Activated CD4-positive, alpha-beta T cell treated with anti-CD3 and anti-CD28 coated beads for 48 hours (primary cell): ENCODE measurements around the gene IL17RD.

Source experiments
- DNase-seq: peaks from one replicate; pipeline ENCODE4 v3.0.0-alpha.2; 2020

The IL17RD gene

DNA sequence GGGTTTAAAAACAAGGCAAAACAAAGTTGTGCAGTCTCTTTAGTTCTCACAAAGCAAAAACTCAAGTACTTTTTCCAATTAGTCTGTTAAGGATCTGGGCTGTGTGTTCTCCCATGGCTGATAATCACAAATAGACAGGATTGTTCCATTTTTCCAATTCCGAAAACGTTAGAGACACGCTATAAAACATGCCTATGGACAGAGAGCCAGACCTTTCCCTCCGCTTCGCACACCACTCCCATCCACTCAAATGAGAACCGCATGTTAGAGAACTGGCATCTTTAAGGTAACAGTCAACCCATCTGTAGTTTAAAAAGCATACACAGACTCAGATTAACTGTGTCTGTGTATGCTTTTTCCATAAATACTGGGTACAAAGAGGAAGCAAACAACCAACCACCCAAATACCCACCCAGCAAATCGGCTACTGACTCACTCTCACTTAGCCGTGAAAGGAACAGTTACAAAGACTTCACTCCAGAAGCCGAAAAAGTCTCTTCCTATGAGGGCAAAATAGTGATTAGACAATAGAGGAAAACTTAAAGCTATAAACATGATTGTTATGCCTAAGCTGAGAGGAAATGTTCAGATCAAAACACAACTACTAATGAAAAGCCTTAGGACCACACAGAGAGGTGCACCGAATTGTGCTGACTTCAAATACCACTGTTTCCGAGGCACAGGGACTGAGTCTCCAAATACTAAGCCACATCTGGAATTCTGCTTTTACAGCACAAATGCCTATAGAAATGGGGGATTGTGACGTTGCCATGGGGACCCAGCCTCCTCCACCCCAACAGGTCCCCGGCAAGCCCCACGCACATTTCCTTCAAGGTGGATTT, 36.1 kb downstream of the IL17RD start:
- DNase-seq: no peak

DNA sequence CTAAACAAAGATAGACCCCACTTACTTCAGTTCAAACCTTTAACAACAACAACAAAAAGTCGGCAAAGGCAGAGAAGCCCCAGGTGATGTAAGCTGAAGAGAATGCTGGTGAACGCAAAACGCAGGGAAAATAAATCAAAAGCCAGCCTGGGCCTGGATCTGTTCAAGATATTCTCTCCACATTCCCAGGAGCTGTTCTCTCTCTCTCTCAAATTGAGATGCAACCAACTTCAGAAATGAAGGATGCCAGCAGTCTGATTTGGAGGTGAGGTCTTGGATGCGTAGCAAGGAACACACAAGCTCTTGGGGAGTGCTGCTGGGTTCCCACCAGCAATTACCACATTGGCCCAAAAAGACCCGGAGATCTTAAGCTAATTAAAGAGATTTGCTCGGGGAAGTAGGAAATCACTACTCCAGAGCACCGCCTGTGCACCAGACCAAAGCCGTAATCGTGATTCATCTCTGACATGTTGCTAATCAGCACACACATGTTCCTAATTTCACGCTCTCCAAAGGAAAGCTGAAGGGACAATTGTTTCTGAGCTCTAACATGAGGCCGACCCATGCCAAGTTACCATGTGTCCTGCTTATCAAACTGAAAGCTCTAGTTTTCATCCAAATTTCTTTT, 37.1 kb downstream of the IL17RD start:
- no peak for DNase-seq

DNA sequence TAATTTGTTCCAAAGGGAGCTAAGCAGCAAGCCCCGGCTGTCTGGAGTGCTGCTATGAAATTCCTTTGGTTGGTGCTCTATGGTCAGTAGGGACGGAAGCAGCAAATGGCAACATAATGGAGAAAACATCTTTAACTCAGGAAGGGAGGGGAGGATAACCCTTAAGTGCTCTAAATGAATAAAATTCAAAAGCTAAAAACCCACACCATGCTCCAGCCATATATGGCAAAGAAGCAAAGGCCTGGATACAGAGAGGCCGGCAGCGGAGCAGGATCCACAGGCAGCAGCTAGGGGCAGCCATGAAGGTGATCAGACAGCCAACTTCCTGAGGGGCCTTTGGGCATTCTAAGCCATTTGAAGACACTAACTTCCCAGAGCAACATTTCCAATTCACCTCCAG, 38.9 kb downstream of the IL17RD start:
- DNase-seq: no peak

DNA sequence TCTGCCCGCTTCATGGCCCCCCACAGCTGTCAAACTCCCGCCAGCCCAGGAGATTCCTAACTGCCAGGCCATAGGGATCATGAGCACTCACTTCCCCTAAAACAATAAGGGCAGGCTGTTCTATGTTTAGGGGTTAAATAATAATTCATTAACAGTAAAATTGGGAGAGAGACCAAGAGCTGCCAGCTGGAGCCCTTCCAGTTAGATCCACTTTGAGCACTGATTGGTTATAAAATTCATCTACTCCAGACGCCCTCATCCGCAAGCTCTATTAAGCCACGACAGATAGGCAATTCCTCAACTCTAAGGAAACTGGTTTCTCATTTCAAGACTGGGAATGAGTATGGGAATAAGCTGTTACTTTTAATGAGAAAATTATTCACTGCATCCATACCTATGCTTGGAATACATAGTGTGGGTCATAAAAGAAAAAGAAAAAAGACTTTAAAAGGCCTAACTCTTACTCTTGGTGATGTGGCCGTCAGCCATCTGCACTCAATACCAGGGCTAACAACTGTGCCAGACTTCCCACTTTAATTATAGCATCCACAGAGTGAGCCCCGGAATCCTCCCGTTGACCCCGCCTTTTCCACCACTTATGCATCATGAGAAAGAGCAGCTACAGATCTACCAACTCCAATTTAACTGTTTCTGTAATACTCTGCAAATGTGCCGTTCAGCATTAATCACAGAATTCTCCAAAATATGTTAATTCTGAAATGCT, 44.5 kb downstream of the IL17RD start:
- no peak for DNase-seq

DNA sequence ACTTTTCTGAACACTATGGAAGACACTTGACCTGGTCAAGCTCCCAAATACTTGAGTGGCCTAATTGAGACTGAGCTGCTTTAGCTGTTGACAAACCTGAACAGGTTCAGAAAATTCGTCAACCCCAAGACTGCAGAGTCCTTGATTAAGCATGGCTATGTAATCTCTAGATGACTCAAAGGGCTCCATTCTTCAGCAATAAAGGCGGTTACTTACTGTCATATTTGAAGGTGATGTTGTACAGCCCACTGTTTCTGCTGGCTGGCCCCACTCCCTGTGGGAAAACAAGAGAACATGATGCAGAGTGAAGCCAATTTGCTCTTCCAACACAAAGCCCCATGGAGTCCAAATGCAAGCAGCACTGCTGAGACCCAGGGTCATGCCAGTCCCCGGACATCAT, 45.1 kb downstream of the IL17RD start:
- no peak for DNase-seq

DNA sequence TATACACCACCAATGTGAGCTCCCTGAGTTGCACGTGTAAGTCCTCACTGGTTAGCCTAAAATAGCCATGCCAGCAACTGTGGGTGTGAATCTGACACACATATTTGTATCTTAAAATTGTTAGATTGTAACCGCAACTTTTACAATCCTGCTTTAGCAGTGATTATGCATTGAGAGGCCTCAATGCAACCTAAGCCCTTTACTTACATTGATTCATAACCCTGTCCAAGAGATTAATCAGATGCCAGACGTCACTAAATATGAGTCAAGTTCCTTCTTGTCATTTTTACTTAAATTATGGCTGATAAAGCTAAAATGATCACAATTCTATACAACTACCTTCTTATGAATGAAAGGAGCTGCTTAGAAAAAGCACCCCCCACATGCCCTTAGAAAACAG, 46.9 kb downstream of the IL17RD start:
- DNase-seq: no peak

DNA sequence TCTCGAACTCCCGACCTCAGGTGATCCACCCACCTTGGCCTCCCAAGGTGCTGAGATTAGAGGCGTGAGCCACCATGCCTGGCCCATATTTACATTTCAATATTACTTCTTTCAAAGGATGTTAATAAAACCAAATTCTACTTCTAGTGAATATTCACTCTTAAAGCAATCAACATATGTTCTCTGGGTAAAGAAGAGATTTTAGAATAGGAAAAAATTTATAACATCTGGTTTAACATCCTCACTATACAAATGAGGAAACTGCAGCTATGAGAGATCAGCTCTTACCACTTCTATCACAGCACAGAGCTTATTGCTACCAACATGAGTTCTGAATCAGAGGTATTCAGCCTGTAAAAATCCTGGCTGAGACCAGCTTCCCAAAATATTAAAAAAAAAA, 48.7 kb downstream of the IL17RD start:
- DNase-seq: no peak

DNA sequence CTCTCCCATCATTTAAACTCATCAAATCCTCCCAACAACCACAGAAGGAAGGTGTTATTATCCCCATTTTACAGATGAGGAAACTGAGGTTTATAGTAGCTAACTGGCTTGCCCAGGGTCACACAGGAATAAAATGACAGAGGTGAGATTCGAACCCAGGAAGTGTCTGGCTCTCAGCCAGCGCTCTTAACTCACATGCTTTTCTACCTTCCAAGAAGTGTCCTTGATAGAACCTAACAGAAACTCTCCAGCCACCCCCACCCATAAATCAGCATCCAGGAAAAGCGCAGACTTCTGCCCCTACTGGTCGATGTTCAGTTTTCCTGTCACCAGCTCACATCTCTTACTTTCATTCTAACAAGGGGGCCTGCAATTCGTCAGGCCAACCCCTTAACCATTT, 52.9 kb downstream of the IL17RD start:
- no peak for DNase-seq

DNA sequence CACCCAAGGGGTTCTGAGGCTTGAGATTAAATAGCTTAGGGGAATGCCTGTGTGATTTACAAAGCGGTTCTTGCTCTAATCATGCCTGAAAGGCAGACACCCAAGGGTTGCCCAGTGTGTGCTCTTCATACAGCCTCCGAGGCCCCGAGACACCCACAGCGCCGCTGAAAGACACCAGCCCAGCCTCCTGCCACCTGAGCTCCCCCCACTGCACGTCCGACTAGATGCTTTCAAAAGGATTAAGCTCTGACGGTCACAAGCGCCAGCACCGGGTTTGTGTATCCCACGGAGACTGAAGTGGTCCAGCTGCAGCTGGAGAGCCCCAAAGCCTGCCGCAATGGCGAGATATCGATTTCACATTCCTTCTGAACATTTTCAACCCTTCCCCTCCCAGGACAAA, 54.4 kb downstream of the IL17RD start:
- DNase-seq: no peak

DNA sequence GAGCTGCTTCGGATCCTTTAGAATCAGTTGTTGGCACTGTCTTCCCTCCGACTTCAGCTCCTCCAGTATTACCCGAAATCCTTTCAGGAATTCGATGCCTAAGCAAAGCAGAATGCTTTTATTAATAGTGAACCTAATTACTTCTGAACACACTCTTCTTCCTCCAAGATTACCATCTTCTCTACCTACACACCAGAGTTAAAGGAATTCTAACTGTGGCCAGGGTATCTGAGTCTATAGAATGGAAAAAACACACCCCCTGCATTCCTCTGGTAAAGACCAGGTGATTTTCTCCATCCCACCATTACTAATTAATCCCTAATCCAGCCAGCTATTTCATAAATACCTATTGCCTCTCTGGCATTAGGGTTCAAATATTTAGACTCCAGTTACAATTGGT, 54.9 kb downstream of the IL17RD start:
- DNase-seq: no peak

DNA sequence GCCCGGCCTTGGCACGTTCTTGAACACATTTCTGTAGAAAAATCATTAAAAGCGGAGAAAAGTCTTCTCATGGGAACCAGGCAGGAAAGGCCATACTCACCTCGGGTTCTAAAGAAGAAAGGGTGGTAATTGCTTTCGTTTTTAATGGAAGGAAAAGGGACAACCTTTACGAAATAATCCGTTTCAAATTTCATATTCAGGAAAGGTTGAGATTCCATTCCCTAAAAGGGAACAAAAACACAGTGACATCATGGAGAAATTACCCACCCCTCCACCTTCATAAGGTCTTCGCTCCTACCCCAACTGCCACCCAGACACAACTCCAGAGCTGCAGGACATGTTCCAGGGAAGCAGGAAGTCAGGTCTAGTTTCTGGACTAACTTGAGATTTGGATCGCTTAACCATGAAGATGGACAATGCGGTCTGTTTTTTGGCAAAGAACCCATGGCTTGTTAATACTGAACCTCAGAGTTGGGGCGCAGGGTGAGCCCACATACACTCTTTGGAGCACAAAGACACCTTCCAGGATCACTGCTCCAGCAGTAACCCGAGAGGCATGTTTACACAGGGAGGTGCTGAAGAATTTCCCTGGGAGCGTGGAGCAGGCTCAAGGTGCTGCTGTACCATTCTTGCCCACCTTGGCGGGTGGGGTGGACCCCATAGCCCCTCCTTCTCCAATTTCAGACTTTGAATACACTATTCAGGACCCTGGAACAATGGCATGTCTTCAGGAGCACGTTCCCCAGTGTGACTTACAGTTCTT, 55.5 kb downstream of the IL17RD start:
- no peak for DNase-seq

DNA sequence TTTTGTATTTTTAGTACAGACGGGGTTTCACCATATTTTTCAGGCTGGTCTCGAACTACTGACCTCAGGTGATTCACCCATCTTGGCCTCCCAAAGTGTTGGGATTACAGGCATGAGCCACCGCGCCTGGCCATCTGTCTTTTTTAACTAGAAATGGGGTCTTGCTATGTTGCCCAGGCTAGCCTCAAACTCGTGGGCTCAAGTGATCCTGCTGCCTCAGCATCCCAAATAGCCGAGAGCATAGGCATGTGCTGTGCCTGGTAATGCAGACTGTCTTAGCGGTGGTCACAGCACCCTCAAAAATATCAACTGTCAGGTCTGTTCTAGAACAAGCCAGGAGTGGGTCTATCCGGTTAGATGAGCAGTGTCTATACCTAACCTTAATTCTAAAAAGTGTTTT, 56.5 kb downstream of the IL17RD start:
- DNase-seq: no peak

DNA sequence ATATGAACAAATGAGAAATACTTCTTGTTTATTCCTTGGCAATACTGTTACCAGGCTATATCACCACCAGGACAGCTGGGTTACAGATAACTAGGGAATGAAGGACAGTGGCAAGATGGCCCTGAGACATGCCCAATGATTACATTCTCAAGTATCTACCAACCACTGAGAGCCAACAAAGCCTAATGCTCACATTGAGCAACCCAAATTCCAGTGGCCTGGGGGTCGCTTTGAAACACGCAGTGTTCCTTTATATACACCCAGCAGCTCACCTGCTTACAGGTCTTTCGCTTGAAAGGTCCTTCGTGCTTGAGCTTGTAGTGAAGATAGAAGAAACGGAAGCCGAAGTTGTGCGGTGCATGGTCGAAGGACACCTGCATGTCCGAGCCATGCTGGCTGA, 59.6 kb downstream of the IL17RD start:
- DNase-seq: no peak

DNA sequence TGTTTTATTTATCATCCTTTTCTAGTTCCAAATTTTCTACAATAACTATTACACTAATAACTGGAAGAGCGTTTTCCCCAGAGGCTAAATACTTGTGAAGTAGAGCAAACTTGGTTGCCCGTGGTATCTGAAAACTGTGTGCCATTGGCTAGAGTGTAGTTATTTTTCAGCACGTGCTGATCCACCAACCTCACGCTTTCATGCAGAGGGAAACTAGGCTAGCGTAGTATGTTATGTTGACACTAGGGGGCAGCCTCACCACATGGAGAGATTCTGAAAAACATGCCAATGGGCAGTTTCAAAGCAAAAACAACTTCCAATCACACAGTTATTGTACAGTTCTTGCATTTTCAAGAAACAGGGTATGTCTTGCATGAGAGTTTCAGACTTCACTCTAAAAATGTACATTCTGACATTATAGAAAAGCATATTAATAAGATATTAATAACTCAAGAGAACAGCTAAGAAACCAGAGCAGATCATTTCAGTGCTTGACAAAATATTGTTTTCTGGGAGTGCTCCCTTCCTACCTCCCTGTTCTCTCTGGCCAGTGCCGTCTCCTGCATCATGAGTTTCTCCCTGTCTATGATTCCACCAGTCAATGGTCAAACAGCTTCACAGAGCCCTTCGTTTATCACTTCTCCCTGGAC, 65.0 kb downstream of the IL17RD start:
- DNase-seq: peak; percentile 78

DNA sequence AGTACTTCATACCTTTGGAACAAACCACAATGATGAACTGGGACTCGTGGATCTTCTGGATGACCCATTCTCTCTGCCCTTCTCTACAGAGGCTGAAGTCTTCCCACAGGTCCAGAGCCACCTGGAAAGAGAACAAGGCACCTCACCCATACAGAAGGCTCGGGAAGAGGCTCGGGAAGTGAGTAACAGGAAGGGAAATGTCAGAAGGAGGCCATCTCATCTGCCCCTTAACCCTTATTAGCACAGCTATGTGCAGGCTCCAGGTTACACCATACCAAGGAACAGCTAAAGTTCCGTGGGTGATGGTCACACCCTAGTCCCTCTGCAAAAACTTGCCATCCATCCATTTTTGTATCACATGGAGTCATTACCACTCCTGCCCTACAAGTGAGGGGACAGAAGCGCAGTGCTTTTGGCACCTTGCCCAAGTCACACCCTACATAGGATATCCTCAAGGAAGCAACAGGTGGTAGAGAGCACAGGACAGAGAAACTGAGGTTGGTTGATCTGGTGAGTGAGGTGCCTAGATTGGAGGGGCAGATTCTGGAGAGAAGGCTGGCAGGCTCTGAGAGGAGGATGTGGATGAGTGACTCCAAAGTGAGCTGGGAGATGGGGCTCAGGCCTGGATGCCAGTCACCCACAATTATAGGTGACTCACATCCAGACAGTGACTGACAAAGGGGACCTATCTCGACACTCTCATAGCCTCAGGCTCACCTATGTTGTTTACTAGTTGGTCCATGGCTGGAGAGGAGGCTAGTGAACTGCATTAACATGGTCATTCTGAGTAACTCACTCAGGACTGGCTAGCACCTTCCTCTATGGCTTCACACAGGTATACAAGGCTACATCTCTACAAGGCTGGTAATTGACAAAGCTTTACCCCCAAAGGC, 66.5 kb downstream of the IL17RD start:
- no peak for DNase-seq

DNA sequence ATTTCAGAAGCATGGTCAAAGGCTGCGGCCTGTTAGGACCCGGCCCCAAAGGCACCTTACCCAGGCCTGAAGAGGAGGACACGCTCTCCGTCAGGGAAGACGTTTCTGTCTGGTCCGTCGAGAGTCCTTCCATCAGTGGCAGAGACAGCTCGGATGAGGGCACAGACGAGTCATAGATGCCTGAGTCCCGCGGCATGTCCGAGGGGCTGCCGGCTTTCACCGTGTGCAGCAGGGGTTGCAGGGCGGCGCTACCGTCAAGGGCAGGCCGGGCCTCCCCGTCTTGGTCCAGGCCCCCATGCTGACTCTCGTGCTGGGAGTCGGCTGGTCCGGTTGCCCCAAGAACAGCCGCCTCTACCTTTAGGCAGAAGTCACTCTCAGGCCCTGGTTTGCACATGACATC, 67.6 kb downstream of the IL17RD start:
- no peak for DNase-seq

DNA sequence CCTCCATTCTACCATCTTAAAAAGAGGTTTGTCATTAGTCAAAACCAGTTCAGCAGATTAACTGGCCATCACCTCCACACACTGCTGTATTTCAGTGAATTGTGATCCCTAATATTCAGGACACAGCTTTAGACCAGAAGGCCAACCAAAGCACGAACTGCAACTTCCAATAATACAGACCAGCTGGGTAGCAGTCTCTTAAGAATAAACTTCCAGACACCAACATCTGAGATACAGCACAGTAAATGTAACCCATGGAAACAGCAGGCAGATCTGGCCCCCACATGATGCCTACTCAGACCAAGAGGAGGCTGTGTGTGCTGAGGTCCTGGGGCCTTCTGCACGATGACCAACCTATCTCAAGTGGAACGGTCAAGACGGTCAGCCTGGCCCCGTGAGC, 69.8 kb downstream of the IL17RD start:
- DNase-seq: no peak

DNA sequence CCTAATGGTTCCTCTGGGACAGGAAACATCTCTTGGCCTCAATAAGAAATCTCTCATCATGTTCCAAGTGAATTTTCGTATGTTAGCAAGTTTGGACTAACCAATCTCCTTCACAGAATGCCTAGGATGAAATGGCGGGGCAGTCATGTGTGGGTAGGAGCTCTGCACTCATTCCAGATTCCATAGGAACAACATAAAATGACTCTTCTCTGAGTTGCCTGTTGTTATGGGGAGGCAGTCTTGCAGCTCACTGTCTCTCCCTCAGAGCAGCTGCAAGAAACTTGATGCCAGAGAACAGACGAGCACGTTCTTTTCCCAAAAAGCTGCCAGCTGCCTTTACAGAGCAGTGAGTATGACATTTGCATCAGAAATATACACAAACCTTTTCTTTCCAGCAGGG, 70.6 kb downstream of the IL17RD start:
- DNase-seq: no peak

DNA sequence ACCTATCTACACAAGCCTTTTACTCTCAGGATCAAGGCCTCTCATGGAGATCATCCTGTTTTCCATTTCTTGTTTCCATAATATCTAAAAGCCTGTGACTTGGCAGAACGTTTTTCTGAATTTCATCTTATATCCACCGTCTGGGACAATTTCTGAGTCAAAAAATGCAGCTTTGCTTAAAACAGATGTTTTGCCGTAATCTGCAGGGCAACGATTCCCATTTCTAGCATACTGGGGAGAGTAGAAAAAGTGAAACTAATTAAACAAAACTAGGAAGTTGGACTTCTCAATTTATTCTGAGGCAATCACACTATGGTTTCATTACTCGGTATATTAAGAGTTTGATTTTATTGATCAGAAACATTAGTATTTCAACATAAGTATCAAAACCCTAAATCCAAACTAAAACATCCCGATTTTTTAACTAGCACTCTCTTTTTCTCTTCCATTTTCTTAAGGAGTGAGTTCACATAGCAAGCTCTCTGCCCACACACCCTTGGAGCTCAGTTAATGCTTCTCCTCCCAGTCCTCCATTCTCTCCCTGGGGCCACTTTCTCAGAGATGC, 71.1 kb downstream of the IL17RD start:
- DNase-seq: no peak

DNA sequence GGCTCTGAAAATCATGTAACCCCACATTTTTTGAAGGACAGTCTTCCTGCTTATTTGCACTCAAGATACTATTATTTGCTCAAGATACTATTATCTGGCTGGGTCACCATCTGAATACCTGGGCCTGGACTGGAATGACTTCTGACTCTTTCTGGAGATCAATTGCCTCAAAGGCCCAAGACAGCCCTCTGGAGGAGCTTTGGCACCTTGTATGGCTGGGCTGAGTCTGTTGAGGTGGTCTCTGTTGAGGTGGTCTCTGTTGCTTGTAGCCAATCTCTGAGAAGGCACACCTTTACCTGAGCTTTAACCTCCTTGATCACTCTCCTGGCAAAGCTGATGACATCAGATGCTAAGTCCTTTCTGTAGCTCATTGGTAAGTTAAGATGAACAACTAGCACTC, 71.7 kb downstream of the IL17RD start:
- DNase-seq: no peak

DNA sequence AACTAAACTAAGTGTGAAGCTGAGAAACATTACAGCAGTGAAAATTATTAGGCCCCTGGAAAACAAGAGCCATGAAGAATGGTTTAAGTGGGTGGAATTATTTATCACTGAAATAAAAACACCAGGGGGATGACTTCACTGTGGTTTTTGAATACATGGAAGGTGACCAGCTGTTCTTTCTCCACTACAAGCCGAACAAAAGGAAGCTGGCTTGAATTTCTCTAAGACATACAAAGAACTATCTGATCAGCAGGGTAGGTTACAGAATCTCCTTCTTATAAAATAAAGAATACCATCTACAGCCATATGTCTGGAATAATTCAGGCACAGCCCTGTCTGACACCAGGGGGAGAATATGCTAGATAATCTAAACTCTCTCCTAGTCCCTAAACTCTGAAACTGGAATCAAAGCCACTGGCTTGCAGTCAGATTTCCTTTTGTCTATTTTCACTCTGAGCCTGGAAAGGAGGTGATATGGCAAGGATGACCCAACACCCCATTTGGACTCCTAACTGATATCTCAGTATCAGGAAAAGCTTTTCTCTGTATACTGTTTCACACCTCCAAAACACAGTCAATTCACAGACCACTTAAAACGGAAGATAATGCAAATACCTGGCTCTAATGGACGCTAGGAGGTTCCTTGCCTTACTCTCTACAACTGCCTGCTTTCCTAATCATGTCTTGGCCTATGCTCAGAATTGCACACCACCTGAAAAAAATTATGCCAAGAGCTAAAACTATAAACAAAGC, 73.5 kb downstream of the IL17RD start:
- DNase-seq: no peak
